ENCODE results near the gene SF3B2.
A peak's percentile ranks its signal among the peaks of the same experiment; 100 is the strongest.
"Not testable (repeated sequence)": the region's sequence is repeated elsewhere in the genome, so short reads cannot be mapped to it uniquely, and the experiment has no call there.

SF3B2 gene

GRCh38 chr11:66087148-66087908 is 35.2 kb downstream of the SF3B2 start:
- DNase-seq (ENCODE audit: low read depth), result no peak
- TF ChIP-seq CTCF (IDR thresholded peaks at IDR 0.05; ENCODE audit: low read depth, low read length), result no peak
- no peak for TF ChIP-seq POLR2A (IDR thresholded peaks at IDR 0.05; ENCODE audit: extremely low read depth, insufficient read length)
- no peak for TF ChIP-seq MYC (IDR thresholded peaks at IDR 0.05; ENCODE audit: low read depth, low read length)
- H3K4me3 ChIP-seq (ENCODE audit: low read depth, low read length), result no peak overlapping the region

DNA sequence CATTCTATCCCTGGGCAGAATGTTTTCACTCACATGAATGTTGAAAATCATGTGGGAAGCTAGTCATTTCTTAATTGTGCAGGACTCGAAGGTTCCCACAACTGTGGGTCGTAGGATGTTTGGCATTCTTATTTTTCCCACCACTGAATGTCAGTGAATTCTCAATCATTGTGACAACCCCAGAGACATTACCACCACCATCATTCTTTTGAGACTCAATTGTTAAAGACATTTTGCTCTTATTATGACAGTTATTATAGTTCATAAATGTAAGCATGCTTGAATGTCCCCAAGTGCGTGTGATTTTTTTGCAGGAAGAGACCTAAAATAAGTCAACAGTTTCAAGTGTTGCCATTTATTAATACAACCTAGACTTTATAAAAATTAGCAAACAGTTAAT is 36.9 kb downstream of the SF3B2 start:
- no peak overlapping the region for H3K4me3 ChIP-seq (ENCODE audit: low read depth, low read length)
- DNase-seq (ENCODE audit: low read depth), result no peak
- no peak for TF ChIP-seq POLR2A (IDR thresholded peaks at IDR 0.05; ENCODE audit: extremely low read depth, insufficient read length)
- TF ChIP-seq MAX (IDR thresholded peaks at IDR 0.05; ENCODE audit: low read depth, low read length), result no peak

- H3K4me3 ChIP-seq (ENCODE audit: low read depth, low read length), result no peak overlapping the region
Measured at GRCh38 chr11:66090288-66090687, 38.1 kb downstream of the SF3B2 start.

GRCh38 chr11:66092125-66092524 is 40.0 kb downstream of the SF3B2 start:
- DNase-seq (ENCODE audit: low read depth); H3K4me3 ChIP-seq (ENCODE audit: low read depth, low read length): not testable (repeated sequence)

More at GRCh38 chr11:66090288-66090687, 38.1 kb downstream of the SF3B2 start:
- DNase-seq (ENCODE audit: low read depth), result no peak
- TF ChIP-seq MAX (IDR thresholded peaks at IDR 0.05; ENCODE audit: low read depth, low read length) (no peak), CTCF (IDR thresholded peaks at IDR 0.05; ENCODE audit: low read depth, low read length) (no peak), MYC (IDR thresholded peaks at IDR 0.05; ENCODE audit: low read depth, low read length) (no peak), POLR2A (IDR thresholded peaks at IDR 0.05; ENCODE audit: extremely low read depth, insufficient read length) (no peak)

GRCh38 chr11:66099746-66100145 is 47.6 kb downstream of the SF3B2 start:
- not testable (repeated sequence) for H3K4me3 ChIP-seq (ENCODE audit: low read depth, low read length)
- peak; percentile 59 for DNase-seq (ENCODE audit: low read depth)

- DNase-seq (ENCODE audit: low read depth), result peak; percentile 32
- H3K4me3 ChIP-seq (ENCODE audit: low read depth, low read length), result no peak overlapping the region
- TF ChIP-seq MAX (IDR thresholded peaks at IDR 0.05; ENCODE audit: low read depth, low read length) (peak; percentile 72), MYC (IDR thresholded peaks at IDR 0.05; ENCODE audit: low read depth, low read length) (no peak)
Measured at GRCh38 chr11:66100272-66101065, 48.3 kb downstream of the SF3B2 start.

- TF ChIP-seq CTCF (IDR thresholded peaks at IDR 0.05; ENCODE audit: low read depth, low read length), result no peak
- TF ChIP-seq MYC (IDR thresholded peaks at IDR 0.05; ENCODE audit: low read depth, low read length), result no peak
- no peak for TF ChIP-seq POLR2A (IDR thresholded peaks at IDR 0.05; ENCODE audit: extremely low read depth, insufficient read length)
- no peak for TF ChIP-seq MAX (IDR thresholded peaks at IDR 0.05; ENCODE audit: low read depth, low read length)
- DNase-seq (ENCODE audit: low read depth), result no peak
- no peak overlapping the region for H3K4me3 ChIP-seq (ENCODE audit: low read depth, low read length)
Measured at GRCh38 chr11:66101066-66101464, 48.9 kb downstream of the SF3B2 start.

All from NB4 (cell line).